ENCODE data around the gene ABCF1. TPM values are rescaled to one million over a fixed set of nuclear protein-coding genes. Genes with fewer than 3 reads are reported as not detected.
"Not testable (repeated sequence)": the region's sequence is repeated elsewhere in the genome, so short reads cannot be mapped to it uniquely, and the experiment has no call there.

Gene ABCF1
- total RNA-seq (10 to 100 TPM; 20.4 to 33.9 TPM), polyA plus RNA-seq (10 to 100 TPM; 25.0 to 27.2 TPM)

DNA sequence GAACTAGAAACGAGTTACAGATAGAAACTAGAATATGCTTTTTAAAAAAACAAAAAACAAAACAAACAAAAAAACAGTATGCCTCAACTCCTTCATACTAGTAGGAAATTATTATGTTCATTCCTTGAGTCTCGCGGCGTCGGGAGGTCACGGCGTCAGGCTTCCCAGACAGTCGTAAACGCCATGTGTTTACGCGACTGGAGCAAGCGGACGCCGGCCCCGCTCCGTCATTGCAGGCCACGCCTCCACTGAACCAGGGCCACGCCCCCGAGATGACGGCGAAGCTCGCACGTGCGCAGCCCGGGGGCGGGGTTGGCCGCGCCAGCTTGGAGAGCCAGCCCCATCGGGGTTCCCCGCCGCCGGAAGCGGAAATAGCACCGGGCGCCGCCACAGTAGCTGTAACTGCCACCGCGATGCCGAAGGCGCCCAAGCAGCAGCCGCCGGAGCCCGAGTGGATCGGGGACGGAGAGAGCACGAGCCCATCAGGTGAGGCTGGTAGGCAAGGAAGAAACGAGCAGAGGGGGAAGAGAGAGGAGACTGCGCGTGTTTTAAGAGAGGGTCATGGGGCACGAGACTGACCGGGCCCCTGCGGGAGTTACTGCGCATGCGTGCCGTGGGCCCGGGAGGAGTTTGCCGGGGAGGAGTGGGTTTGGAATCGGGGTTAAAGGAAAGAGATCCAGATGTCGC, at the start of gene ABCF1:
Gene ABCF1, plus strand, starts transcription at position 368 of the 687 bp plus-strand sequence. Its CDS starts 46 bp downstream, at position 414.
- H3K27ac ChIP-seq (ENCODE audit: low read depth in 1 of 2, low read length in 2 of 2) = peak within 1 kb of the TSS; percentile 89 to 98
- H3K4me3 ChIP-seq (ENCODE audit: low read depth in 1 of 3, low read length in 3 of 3) = peak within 1 kb of the TSS; percentile 68 to 93 (median 85)
- TF ChIP-seq, protein P1, sequence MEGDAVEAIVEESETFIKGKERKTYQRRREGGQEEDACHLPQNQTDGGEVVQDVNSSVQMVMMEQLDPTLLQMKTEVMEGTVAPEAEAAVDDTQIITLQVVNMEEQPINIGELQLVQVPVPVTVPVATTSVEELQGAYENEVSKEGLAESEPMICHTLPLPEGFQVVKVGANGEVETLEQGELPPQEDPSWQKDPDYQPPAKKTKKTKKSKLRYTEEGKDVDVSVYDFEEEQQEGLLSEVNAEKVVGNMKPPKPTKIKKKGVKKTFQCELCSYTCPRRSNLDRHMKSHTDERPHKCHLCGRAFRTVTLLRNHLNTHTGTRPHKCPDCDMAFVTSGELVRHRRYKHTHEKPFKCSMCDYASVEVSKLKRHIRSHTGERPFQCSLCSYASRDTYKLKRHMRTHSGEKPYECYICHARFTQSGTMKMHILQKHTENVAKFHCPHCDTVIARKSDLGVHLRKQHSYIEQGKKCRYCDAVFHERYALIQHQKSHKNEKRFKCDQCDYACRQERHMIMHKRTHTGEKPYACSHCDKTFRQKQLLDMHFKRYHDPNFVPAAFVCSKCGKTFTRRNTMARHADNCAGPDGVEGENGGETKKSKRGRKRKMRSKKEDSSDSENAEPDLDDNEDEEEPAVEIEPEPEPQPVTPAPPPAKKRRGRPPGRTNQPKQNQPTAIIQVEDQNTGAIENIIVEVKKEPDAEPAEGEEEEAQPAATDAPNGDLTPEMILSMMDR (IDR thresholded peaks at IDR 0.05; ENCODE audit: low read depth, low read length, missing input control) = no peak
- TF ChIP-seq FOXA1 (IDR thresholded peaks at IDR 0.05) = no peak
- TF ChIP-seq EGR1 (IDR thresholded peaks at IDR 0.05; ENCODE audit: low read depth in 2 of 2) = peak; percentile 62 to 77
- TF ChIP-seq, protein P2, sequence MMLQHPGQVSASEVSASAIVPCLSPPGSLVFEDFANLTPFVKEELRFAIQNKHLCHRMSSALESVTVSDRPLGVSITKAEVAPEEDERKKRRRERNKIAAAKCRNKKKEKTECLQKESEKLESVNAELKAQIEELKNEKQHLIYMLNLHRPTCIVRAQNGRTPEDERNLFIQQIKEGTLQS (IDR thresholded peaks at IDR 0.05) = no peak
- no peak for TF ChIP-seq HNF4G (IDR thresholded peaks at IDR 0.05)
- TF ChIP-seq JUND (IDR thresholded peaks at IDR 0.05) = peak in 1 of 2 donors; percentile 37
- TF ChIP-seq, protein P3, sequence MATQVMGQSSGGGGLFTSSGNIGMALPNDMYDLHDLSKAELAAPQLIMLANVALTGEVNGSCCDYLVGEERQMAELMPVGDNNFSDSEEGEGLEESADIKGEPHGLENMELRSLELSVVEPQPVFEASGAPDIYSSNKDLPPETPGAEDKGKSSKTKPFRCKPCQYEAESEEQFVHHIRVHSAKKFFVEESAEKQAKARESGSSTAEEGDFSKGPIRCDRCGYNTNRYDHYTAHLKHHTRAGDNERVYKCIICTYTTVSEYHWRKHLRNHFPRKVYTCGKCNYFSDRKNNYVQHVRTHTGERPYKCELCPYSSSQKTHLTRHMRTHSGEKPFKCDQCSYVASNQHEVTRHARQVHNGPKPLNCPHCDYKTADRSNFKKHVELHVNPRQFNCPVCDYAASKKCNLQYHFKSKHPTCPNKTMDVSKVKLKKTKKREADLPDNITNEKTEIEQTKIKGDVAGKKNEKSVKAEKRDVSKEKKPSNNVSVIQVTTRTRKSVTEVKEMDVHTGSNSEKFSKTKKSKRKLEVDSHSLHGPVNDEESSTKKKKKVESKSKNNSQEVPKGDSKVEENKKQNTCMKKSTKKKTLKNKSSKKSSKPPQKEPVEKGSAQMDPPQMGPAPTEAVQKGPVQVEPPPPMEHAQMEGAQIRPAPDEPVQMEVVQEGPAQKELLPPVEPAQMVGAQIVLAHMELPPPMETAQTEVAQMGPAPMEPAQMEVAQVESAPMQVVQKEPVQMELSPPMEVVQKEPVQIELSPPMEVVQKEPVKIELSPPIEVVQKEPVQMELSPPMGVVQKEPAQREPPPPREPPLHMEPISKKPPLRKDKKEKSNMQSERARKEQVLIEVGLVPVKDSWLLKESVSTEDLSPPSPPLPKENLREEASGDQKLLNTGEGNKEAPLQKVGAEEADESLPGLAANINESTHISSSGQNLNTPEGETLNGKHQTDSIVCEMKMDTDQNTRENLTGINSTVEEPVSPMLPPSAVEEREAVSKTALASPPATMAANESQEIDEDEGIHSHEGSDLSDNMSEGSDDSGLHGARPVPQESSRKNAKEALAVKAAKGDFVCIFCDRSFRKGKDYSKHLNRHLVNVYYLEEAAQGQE (IDR thresholded peaks at IDR 0.05) = peak; percentile 39
- TF ChIP-seq, protein P4, sequence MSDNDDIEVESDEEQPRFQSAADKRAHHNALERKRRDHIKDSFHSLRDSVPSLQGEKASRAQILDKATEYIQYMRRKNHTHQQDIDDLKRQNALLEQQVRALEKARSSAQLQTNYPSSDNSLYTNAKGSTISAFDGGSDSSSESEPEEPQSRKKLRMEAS (IDR thresholded peaks at IDR 0.05) = peak; percentile 34
- peak; percentile 93 to 98 for TF ChIP-seq GABPA (IDR thresholded peaks at IDR 0.05 in 1 of 2, conservative IDR thresholded peaks at IDR 0.05 in 1 of 2)
- no peak for TF ChIP-seq RAD21 (IDR thresholded peaks at IDR 0.05)
- TF ChIP-seq NR2F2 (IDR thresholded peaks at IDR 0.05) = peak; percentile 29
- TF ChIP-seq SP1 (IDR thresholded peaks at IDR 0.05) = peak; percentile 62
- no peak for TF ChIP-seq TAF1 (conservative IDR thresholded peaks at IDR 0.05)
- no peak for TF ChIP-seq HNF4A (conservative IDR thresholded peaks at IDR 0.05)
- TF ChIP-seq RXRA (IDR thresholded peaks at IDR 0.05) = peak; percentile 7 to 23
- TF ChIP-seq, protein P5, sequence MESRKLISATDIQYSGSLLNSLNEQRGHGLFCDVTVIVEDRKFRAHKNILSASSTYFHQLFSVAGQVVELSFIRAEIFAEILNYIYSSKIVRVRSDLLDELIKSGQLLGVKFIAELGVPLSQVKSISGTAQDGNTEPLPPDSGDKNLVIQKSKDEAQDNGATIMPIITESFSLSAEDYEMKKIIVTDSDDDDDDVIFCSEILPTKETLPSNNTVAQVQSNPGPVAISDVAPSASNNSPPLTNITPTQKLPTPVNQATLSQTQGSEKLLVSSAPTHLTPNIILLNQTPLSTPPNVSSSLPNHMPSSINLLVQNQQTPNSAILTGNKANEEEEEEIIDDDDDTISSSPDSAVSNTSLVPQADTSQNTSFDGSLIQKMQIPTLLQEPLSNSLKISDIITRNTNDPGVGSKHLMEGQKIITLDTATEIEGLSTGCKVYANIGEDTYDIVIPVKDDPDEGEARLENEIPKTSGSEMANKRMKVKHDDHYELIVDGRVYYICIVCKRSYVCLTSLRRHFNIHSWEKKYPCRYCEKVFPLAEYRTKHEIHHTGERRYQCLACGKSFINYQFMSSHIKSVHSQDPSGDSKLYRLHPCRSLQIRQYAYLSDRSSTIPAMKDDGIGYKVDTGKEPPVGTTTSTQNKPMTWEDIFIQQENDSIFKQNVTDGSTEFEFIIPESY (IDR thresholded peaks at IDR 0.05) = peak; percentile 48
- peak; percentile 52 for TF ChIP-seq YY1 (IDR thresholded peaks at IDR 0.05)
- TF ChIP-seq FOXA2 (IDR thresholded peaks at IDR 0.05) = no peak
- no peaks in the 10 kb centered on the region for H3K27me3 ChIP-seq (ENCODE audit: control insufficient read depth in 4 of 4, insufficient read depth in 4 of 4, low read length in 3 of 4)
- DNase-seq (ENCODE audit: low spot score) = peak; percentile 100
- H3K4me1 ChIP-seq (ENCODE audit: control insufficient read depth in 4 of 4, insufficient read depth in 4 of 4, low read length in 3 of 4) = peaks cover 5 to 40% (median 37%) of the 10 kb centered on the region in 4 donors
- no peaks in the 10 kb centered on the region for H3K9me3 ChIP-seq (ENCODE audit: control insufficient read depth in 4 of 4, low read length in 3 of 4)
- H3K9ac ChIP-seq (ENCODE audit: low read depth in 1 of 2, low read length in 2 of 2) = peak within 1 kb of the TSS; percentile 90 to 95
- under 1% methylated on average over 59 of the region's 59 CpGs for WGBS
- no peaks in the 10 kb centered on the region for H3K36me3 ChIP-seq (ENCODE audit: control insufficient read depth in 4 of 4, insufficient read depth in 3 of 4, low read depth in 1 of 4, low read length in 3 of 4)

DNA sequence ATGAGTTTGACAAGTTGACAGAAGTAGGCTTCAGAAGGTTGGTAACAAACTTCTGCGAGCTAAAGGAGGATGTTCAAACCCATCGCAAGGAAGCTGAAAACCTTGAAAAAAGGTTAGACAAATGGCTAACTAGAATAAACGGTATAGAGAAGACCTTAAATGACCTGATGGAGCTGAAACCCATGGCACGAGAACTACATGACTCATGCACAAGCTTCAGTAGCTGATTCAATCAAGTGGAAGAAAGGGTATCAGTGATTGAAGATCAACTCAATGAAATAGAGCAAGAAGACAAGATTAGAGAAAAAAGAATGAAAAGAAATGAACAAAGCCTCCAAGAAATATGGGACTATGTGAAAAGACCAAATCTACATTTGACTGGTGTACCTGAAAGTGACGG, 49.3 kb upstream of the ABCF1 start:
- H3K9ac ChIP-seq (ENCODE audit: low read depth in 1 of 2, low read length in 2 of 2); H3K9me3 ChIP-seq (ENCODE audit: control insufficient read depth in 4 of 4, low read length in 3 of 4); H3K27me3 ChIP-seq (ENCODE audit: control insufficient read depth in 4 of 4, insufficient read depth in 4 of 4, low read length in 3 of 4); H3K36me3 ChIP-seq (ENCODE audit: control insufficient read depth in 4 of 4, insufficient read depth in 3 of 4, low read depth in 1 of 4, low read length in 3 of 4); H3K4me1 ChIP-seq (ENCODE audit: control insufficient read depth in 4 of 4, insufficient read depth in 4 of 4, low read length in 3 of 4); H3K4me3 ChIP-seq (ENCODE audit: low read depth in 1 of 3, low read length in 3 of 3); DNase-seq (ENCODE audit: low spot score); H3K27ac ChIP-seq (ENCODE audit: low read depth in 1 of 2, low read length in 2 of 2): not testable (repeated sequence)
- WGBS = 92% methylated on average over 5 of the region's 5 CpGs

DNA sequence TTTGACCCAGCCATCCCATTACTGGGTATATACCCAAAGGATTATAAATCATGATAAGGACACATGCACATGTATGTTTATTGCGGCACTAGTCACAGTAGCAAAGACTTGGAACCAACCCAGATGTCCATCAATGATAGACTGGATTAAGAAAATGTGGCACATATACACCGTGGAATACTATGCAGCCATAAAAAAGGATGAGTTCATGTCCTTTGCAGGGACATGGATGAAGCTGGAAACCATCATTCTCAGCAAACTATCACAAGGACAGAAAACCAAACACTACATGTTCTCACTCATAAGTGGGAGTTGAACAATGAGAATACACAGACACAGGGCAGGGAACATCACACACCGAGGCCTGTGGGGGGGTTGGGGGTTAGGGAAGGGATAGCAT, 44.8 kb upstream of the ABCF1 start:
- DNase-seq (ENCODE audit: low spot score); H3K36me3 ChIP-seq (ENCODE audit: control insufficient read depth in 4 of 4, insufficient read depth in 3 of 4, low read depth in 1 of 4, low read length in 3 of 4); H3K27me3 ChIP-seq (ENCODE audit: control insufficient read depth in 4 of 4, insufficient read depth in 4 of 4, low read length in 3 of 4); H3K9ac ChIP-seq (ENCODE audit: low read depth in 1 of 2, low read length in 2 of 2); H3K27ac ChIP-seq (ENCODE audit: low read depth in 1 of 2, low read length in 2 of 2); H3K4me1 ChIP-seq (ENCODE audit: control insufficient read depth in 4 of 4, insufficient read depth in 4 of 4, low read length in 3 of 4); H3K9me3 ChIP-seq (ENCODE audit: control insufficient read depth in 4 of 4, low read length in 3 of 4); H3K4me3 ChIP-seq (ENCODE audit: low read depth in 1 of 3, low read length in 3 of 3): not testable (repeated sequence)
- 95% methylated on average over 3 of the region's 3 CpGs for WGBS

All from liver (tissue), 9 donors.